Thoracic aorta (tissue), 2 donors: ENCODE data around the gene C12orf57. TPM values are rescaled to one million over a fixed set of nuclear protein-coding genes. Genes with fewer than 3 reads are reported as not detected.
A peak's percentile ranks its signal among the peaks of the same experiment; 100 is the strongest.

Source experiments
- ATAC-seq: fragments of 150-250 bp; one replicate; pipeline ENCODE4 v1.8.0; 2017; ENCODE audit warnings: low read depth; ENCODE audit not compliant: insufficient number of reproducible peaks, low FRiP score
- DNase-seq: peaks from one replicate; pipeline ENCODE4 v3.0.0-alpha.2; 2020; ENCODE audit warnings: low spot score
- H3K27ac ChIP-seq, 2 donors: fragments of 200-600 bp; sonication (generic); 1 replicate in 1 of 2; 2 replicates in 1 of 2; pipeline ENCODE4 v1.5.1; 2016; ENCODE audit warnings: mild to moderate bottlenecking in 2 of 2, moderate library complexity in 2 of 2
- H3K27me3 ChIP-seq: fragments of 200-600 bp; sonication (generic); replicated peaks from 2 replicates; pipeline ENCODE4 v1.6.0; 2016; ENCODE audit warnings: mild to moderate bottlenecking; ENCODE audit not compliant: insufficient read depth
- H3K36me3 ChIP-seq: fragments of 200-600 bp; sonication (generic); one replicate; pipeline ENCODE4 v1.5.1; 2016
- H3K4me1 ChIP-seq, 2 donors: fragments of 200-600 bp; sonication (generic); 1 replicate in 1 of 2; 2 replicates in 1 of 2; pipeline versions ENCODE4 v1.5.1 to v1.6.0; 2016; ENCODE audit warnings: low read depth in 2 of 2, mild to moderate bottlenecking in 1 of 2; ENCODE audit not compliant: control insufficient read depth in 1 of 2
- H3K4me3 ChIP-seq: fragments of 200-600 bp; sonication (generic); 2 replicates; pipeline ENCODE4 v1.5.1; 2016; ENCODE audit warnings: mild to moderate bottlenecking
- H3K9me3 ChIP-seq: fragments of 200-600 bp; sonication (generic); 2 replicates; pipeline ENCODE4 v1.5.1; 2016
- total RNA-seq, 2 donors: library from RNA; depleted of rRNA; stranded (reverse); fragments of >200 nt; gene quantifications; one replicate each; pipeline versions ENCODE4 v1.1.0 to v1.2.3, GENCODE V29; 2016
- TF ChIP-seq, protein P1 (sequence below): fragments of 200-600 bp; sonication (generic); IDR thresholded peaks from one replicate; pipeline ENCODE4 v1.5.1; 2019; ENCODE audit warnings: antibody characterized with exemption

The C12orf57 gene
- total RNA-seq, 2 donors from 2014 or later: 370 to 416 TPM

DNA sequence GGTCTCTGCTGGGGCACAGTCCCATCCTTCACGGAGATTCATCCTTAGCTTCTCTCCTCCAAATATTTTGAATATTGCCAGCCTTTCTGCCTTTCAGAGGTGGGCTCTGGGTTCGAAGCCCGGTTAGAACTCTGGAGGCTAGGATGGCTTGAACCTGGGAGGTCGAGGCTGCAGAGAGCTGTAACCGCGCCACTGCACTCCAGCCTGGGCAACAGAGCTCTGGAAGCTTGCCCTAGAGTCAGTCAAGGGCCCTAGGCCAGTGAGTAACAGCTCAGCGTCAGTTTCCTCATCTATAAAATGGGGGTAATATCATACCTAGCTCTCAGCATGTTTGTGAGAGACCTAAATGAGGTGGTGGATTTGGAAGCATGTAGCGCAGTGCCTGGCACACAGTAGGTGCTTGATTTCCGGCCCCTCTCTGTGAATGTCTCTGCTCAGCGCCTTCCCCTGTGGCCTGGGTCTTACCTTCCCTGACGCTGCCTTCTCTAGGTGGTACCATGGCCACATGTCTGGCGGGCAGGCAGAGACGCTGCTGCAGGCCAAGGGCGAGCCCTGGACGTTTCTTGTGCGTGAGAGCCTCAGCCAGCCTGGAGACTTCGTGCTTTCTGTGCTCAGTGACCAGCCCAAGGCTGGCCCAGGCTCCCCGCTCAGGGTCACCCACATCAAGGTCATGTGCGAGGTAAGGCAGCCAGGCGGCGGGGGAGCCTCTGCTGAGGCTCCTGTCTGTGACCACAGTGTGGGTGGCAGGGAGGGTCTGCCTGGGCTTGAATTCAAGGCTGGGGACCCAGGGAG is 10.7 kb downstream of the C12orf57 start:
- Histone ChIP-seq H3K4me3 (peak overlapping the region; percentile 66), H3K27ac (no peak overlapping the region), H3K4me1 (peaks cover 5% of the 10 kb centered on the region in 2 donors), H3K9me3 (no peaks in the 10 kb centered on the region), H3K27me3 (no peaks in the 10 kb centered on the region), H3K36me3 (no peaks in the 10 kb centered on the region)
- ATAC-seq (no peak), DNase-seq (no peak)
- TF ChIP-seq, protein P1, sequence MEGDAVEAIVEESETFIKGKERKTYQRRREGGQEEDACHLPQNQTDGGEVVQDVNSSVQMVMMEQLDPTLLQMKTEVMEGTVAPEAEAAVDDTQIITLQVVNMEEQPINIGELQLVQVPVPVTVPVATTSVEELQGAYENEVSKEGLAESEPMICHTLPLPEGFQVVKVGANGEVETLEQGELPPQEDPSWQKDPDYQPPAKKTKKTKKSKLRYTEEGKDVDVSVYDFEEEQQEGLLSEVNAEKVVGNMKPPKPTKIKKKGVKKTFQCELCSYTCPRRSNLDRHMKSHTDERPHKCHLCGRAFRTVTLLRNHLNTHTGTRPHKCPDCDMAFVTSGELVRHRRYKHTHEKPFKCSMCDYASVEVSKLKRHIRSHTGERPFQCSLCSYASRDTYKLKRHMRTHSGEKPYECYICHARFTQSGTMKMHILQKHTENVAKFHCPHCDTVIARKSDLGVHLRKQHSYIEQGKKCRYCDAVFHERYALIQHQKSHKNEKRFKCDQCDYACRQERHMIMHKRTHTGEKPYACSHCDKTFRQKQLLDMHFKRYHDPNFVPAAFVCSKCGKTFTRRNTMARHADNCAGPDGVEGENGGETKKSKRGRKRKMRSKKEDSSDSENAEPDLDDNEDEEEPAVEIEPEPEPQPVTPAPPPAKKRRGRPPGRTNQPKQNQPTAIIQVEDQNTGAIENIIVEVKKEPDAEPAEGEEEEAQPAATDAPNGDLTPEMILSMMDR: no peak

DNA sequence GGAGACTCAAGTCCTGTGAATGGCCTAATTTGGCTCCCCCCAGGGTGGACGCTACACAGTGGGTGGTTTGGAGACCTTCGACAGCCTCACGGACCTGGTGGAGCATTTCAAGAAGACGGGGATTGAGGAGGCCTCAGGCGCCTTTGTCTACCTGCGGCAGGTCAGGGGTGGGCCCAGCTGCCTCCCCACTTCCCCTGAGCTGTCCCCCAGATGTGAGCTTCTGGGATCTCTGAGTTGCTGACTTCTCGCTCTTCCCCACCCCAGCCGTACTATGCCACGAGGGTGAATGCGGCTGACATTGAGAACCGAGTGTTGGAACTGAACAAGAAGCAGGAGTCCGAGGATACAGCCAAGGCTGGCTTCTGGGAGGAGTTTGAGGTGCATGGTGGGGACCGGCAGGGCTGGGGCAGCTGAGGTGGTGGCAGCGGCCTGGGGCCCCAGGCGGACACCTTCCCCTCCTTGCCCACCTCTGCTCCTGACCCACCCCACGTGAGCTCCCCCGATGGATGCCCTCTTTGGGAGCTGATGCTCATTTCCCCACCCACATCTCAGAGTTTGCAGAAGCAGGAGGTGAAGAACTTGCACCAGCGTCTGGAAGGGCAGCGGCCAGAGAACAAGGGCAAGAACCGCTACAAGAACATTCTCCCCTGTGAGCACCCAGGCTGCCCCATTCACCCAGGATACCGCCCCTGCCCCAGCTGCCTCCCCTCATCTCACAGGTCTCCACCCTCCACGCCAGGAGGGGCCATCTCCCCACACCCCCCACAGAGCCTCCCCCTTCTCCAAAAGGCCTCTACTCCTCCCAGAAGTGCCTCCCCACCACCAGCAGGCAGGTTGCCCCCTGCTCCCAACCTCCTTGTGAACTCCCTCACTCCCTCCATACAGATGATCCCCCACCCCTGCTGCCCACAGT is 11.5 kb downstream of the C12orf57 start:
- Histone ChIP-seq H3K9me3 (no peaks in the 10 kb centered on the region), H3K4me3 (no peak overlapping the region), H3K4me1 (peaks cover 5% of the 10 kb centered on the region in 2 donors), H3K27me3 (no peaks in the 10 kb centered on the region), H3K27ac (no peak overlapping the region), H3K36me3 (no peaks in the 10 kb centered on the region)
- TF ChIP-seq, protein P1: no peak
- DNase-seq: no peak
- ATAC-seq: no peak

DNA sequence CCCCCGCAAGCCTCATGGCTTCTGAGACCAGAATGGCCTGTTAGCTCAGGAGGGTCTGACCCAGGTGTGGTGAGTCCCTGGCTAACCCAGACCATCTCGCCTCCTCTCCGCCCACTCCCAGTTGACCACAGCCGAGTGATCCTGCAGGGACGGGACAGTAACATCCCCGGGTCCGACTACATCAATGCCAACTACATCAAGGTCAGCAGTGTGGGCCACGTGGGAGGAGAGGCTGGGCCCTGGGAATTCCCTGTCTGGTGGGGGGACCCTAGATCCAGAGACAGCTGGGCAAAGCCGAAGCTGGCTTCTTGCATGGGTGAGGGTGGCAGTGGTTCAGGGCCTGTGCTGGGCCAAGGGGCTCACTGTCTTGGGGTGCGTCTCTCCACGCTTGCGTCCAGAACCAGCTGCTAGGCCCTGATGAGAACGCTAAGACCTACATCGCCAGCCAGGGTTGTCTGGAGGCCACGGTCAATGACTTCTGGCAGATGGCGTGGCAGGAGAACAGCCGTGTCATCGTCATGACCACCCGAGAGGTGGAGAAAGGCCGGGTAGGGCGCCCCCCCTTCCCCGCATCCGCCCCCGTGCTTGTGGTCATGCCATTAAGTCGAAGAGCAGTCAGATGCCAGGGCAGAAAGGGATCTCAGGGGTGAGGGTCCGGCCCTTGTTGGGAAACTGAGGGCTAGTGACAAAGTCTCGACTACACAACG is 12.4 kb downstream of the C12orf57 start:
- H3K9me3 ChIP-seq: no peaks in the 10 kb centered on the region
- TF ChIP-seq, protein P1: no peak
- no peak overlapping the region for H3K4me3 ChIP-seq
- ATAC-seq: no peak
- no peaks in the 10 kb centered on the region for H3K36me3 ChIP-seq
- no peaks in the 10 kb centered on the region for H3K27me3 ChIP-seq
- DNase-seq: no peak
- peaks cover 5 to 10% of the 10 kb centered on the region in 2 donors for H3K4me1 ChIP-seq
- H3K27ac ChIP-seq: no peak overlapping the region

DNA sequence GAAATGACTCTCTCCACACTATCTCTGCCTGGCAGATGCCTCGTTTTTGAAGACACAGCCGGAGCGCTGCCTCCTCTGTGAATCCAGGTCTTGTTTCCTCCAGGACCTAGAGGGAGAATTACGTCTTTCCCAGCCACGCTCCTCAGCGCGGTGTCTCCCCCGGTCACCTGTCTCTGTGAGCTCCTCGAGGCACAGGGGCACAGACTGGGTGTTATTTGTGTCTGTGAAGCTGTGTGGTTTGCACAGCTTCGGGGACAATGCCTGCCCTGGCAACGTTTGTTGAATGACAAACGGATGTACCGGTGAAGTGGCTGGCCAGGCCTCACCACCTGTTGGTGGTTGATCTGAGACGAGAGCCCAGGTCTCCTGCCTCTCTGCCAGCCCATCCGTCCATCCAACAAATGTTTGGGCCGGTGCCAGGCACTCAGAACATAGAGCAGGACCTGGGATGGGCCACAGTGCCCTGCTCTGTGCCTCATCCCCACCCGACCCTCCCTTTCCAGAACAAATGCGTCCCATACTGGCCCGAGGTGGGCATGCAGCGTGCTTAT is 13.4 kb downstream of the C12orf57 start:
- no peaks in the 10 kb centered on the region for H3K9me3 ChIP-seq
- TF ChIP-seq, protein P1: no peak
- no peaks in the 10 kb centered on the region for H3K36me3 ChIP-seq
- DNase-seq (no peak), ATAC-seq (no peak)
- H3K27ac ChIP-seq: no peak overlapping the region
- H3K4me1 ChIP-seq: peaks cover 6 to 15% of the 10 kb centered on the region in 2 donors
- H3K4me3 ChIP-seq: no peak overlapping the region
- H3K27me3 ChIP-seq: no peaks in the 10 kb centered on the region
